H1 (cell line): ENCODE data around the gene EPHA6. TPM values are rescaled to one million over a fixed set of nuclear protein-coding genes. Genes with fewer than 3 reads are reported as not detected.
A peak's percentile ranks its signal among the peaks of the same experiment; 100 is the strongest.

ENCODE experiments used
- CTCF ChIA-PET: fragments of 300-600 bp; sonication (Branson Sonifier 250); formaldehyde crosslinking; loops from one replicate; lab custom pipeline; 2021; ENCODE audit not compliant: partially characterized antibody; lab: Charles Lee
- POLR2A ChIA-PET: fragments of 300-600 bp; sonication (Branson Sonifier 250); formaldehyde crosslinking; loops from one replicate; lab custom pipeline; 2021; ENCODE audit warnings: inconsistent platforms; ENCODE audit not compliant: partially characterized antibody; lab: Charles Lee
- DNase-seq, 2 experiments: peaks; one replicate each; pipeline versions ENCODE4 v3.0.0 to v3.0.0-alpha.2; 2010 to 2022; ENCODE audit warnings: low spot score in 2 of 2, low read depth in 1 of 2, mixed read lengths in 1 of 2
- FAIRE-seq: peaks from 2 replicates; lab custom pipeline; 2011; peaks lifted over from hg19 to GRCh38; lab: Jason Lieb, UNC
- H2AFZ ChIP-seq: 2 replicates; pipeline ENCODE4 v1.8.1; 2012; ENCODE audit warnings: low read length, inconsistent platforms
- H2AK5ac ChIP-seq: 2 replicates; pipeline ENCODE4 v1.6.1; 2013; ENCODE audit warnings: low read depth, low read length
- H2BK120ac ChIP-seq: replicated peaks from 2 replicates; pipeline ENCODE3; 2013; ENCODE audit warnings: low read depth, low read length, inconsistent platforms
- H2BK12ac ChIP-seq: 2 replicates; pipeline ENCODE4 v1.6.1; 2013; ENCODE audit warnings: low read depth, low read length
- H2BK15ac ChIP-seq: 2 replicates; pipeline ENCODE4 v1.6.1; 2013; ENCODE audit warnings: low read length
- H2BK20ac ChIP-seq: 2 replicates; pipeline ENCODE4 v1.6.1; 2013; ENCODE audit warnings: low read length
- H2BK5ac ChIP-seq: 2 replicates; pipeline ENCODE4 v1.6.1; 2013; ENCODE audit warnings: low read depth, low read length
- H3K14ac ChIP-seq: 2 replicates; pipeline ENCODE4 v1.6.1; 2013; ENCODE audit warnings: inconsistent platforms; ENCODE audit not compliant: insufficient read length
- H3K18ac ChIP-seq: 2 replicates; pipeline ENCODE4 v1.6.1; 2013; ENCODE audit warnings: low read length; ENCODE audit errors: extremely low read depth
- H3K23ac ChIP-seq: 2 replicates; pipeline ENCODE4 v1.6.1; 2013; ENCODE audit warnings: inconsistent platforms; ENCODE audit not compliant: insufficient read length
- H3K23me2 ChIP-seq: 2 replicates; pipeline ENCODE4 v1.6.1; 2013; ENCODE audit warnings: low read depth, low read length
- H3K27ac ChIP-seq: 2 replicates; pipeline ENCODE4 v1.6.1; 2011; ENCODE audit warnings: low read depth, low read length, inconsistent platforms
- H3K27me3 ChIP-seq, 4 experiments: replicated peaks in 1 of 4; 1 replicate in 1 of 4; 2 replicates in 3 of 4; pipeline versions ENCODE4 v1.6.1 to v1.8.1; 2011 to 2013; ENCODE audit warnings: low read length in 3 of 4, mild to moderate bottlenecking in 3 of 4, inconsistent platforms in 2 of 4, mixed read lengths in 2 of 4, moderate library complexity in 1 of 4; ENCODE audit not compliant: control insufficient read depth in 3 of 4, insufficient read depth in 3 of 4; ENCODE audit errors: extremely low read depth in 1 of 4
- H3K36me3 ChIP-seq, 4 experiments: 2 replicates each; pipeline versions ENCODE4 v1.6.1 to v1.8.1; 2011 to 2013; ENCODE audit warnings: mild to moderate bottlenecking in 4 of 4, low read length in 3 of 4, moderate library complexity in 2 of 4, control low read depth in 1 of 4, inconsistent platforms in 1 of 4; ENCODE audit not compliant: insufficient read depth in 4 of 4, control insufficient read depth in 2 of 4
- H3K4ac ChIP-seq: replicated peaks from 2 replicates; pipeline ENCODE3; 2013; ENCODE audit warnings: low read length, low read depth, mixed read lengths, inconsistent platforms; ENCODE audit not compliant: insufficient read length
- H3K4me1 ChIP-seq, 4 experiments: replicated peaks in 1 of 4; 1 replicate in 1 of 4; 2 replicates in 3 of 4; pipeline versions ENCODE4 v1.6.1 to v1.8.1; 2011 to 2013; ENCODE audit warnings: low read length in 3 of 4, inconsistent platforms in 2 of 4, mixed read lengths in 1 of 4; ENCODE audit not compliant: insufficient read depth in 4 of 4, control insufficient read depth in 3 of 4
- H3K4me2 ChIP-seq, 2 experiments: 2 replicates each; pipeline versions ENCODE4 v1.6.1 to v1.8.1; 2011 to 2013; ENCODE audit warnings: low read depth in 2 of 2, low read length in 2 of 2, control low read depth in 1 of 2, inconsistent platforms in 1 of 2, mild to moderate bottlenecking in 1 of 2; ENCODE audit not compliant: insufficient read depth in 1 of 2
- H3K4me3 ChIP-seq, 4 experiments: fragments of 200-600, 300-600 bp in 1 of 4; sonication (generic), shearing (Covaris generic), sonication (Bioruptor Twin) in 1 of 4; 2 replicates each; pipeline versions ENCODE4 v1.5.1 to v1.8.1; 2011 to 2016; ENCODE audit warnings: low read length in 4 of 4, low read depth in 3 of 4, control low read depth in 2 of 4, inconsistent platforms in 2 of 4, mild to moderate bottlenecking in 2 of 4, mixed read lengths in 1 of 4, moderate library complexity in 1 of 4; ENCODE audit not compliant: insufficient read depth in 2 of 4; ENCODE audit errors: extremely low read depth in 1 of 4
- H3K56ac ChIP-seq: replicated peaks from 2 replicates; pipeline ENCODE3; 2013; ENCODE audit warnings: low read depth, mild to moderate bottlenecking, mixed read lengths, low read length, inconsistent platforms; ENCODE audit not compliant: insufficient read length
- H3K79me1 ChIP-seq: 2 replicates; pipeline ENCODE4 v1.6.1; 2013; ENCODE audit warnings: low read depth, low read length, control low read depth
- H3K79me2 ChIP-seq, 2 experiments: 2 replicates each; pipeline versions ENCODE4 v1.6.1 to v1.8.1; 2012 to 2013; ENCODE audit warnings: low read length in 2 of 2, mild to moderate bottlenecking in 2 of 2, inconsistent platforms in 1 of 2; ENCODE audit not compliant: insufficient read depth in 2 of 2, control insufficient read depth in 1 of 2
- H3K9ac ChIP-seq, 4 experiments: replicated peaks in 1 of 4; 1 replicate in 1 of 4; 2 replicates in 3 of 4; pipeline versions ENCODE4 v1.6.1 to v1.8.1; 2011 to 2013; ENCODE audit warnings: low read depth in 3 of 4, low read length in 3 of 4, control low read depth in 2 of 4, mild to moderate bottlenecking in 2 of 4, moderate library complexity in 2 of 4, inconsistent platforms in 1 of 4; ENCODE audit errors: extremely low read depth in 1 of 4
- H3K9me3 ChIP-seq, 2 experiments: 2 replicates each; pipeline versions ENCODE4 v1.6.1 to v1.8.1; 2012 to 2013; ENCODE audit warnings: mild to moderate bottlenecking in 2 of 2, moderate library complexity in 2 of 2, control low read depth in 1 of 2, inconsistent platforms in 1 of 2, low read depth in 1 of 2, low read length in 1 of 2, mixed read lengths in 1 of 2; ENCODE audit not compliant: insufficient read depth in 2 of 2
- H4K20me1 ChIP-seq, 2 experiments: replicated peaks in 1 of 2; 2 replicates each; pipeline versions ENCODE3 to v1.8.1; 2011 to 2013; ENCODE audit warnings: inconsistent platforms in 2 of 2, low read length in 2 of 2, mild to moderate bottlenecking in 1 of 2; ENCODE audit not compliant: insufficient read depth in 2 of 2, control insufficient read depth in 1 of 2
- H4K5ac ChIP-seq: 2 replicates; pipeline ENCODE4 v1.6.1; 2013; ENCODE audit warnings: low read length, low read depth, mixed read lengths, inconsistent platforms; ENCODE audit not compliant: insufficient read length
- H4K8ac ChIP-seq: 2 replicates; pipeline ENCODE4 v1.8.0; 2013; ENCODE audit warnings: mild to moderate bottlenecking, moderate library complexity, low read length, inconsistent platforms; ENCODE audit not compliant: insufficient read depth; ENCODE audit errors: extremely low read depth
- H4K91ac ChIP-seq: replicated peaks from 2 replicates; pipeline ENCODE3; 2013; ENCODE audit warnings: low read length, mixed read lengths, inconsistent platforms; ENCODE audit not compliant: insufficient read length
- ASH2L ChIP-seq: fragments of 200-600, 300-600 bp; sonication (generic); IDR thresholded peaks from one replicate; pipeline ENCODE4 v1.7.1; 2017; ENCODE audit warnings: low read length
- SIRT6 ChIP-seq: IDR thresholded peaks from one replicate; pipeline ENCODE4 v1.7.1; 2012; ENCODE audit warnings: low read length, inconsistent platforms
- TAF7 ChIP-seq: optimal IDR thresholded peaks from 2 replicates; pipeline ENCODE3; 2011; ENCODE audit warnings: low read depth, mild to moderate bottlenecking, inconsistent platforms, low read length, moderate library complexity, borderline replicate concordance
- WGBS, 2 experiments: shearing (Covaris generic) in 1 of 2; methylation state at CpG; one replicate each; pipeline versions ENCODE4 v1.1.6 to v1.1.7; 2013 to 2015; ENCODE audit warnings: low lambda C conversion rate in 2 of 2, mixed read lengths in 2 of 2, inconsistent platforms in 1 of 2, low coverage in 1 of 2, missing lambda C conversion rate in 1 of 2; ENCODE audit not compliant: insufficient replicate concordance in 2 of 2, insufficient coverage in 1 of 2, insufficient read length in 1 of 2; ENCODE audit errors: extremely low coverage in 1 of 2, missing lambda C conversion rate in 1 of 2; 5-methylcytosine and 5-hydroxymethylcytosine counted together
- polyA plus RNA-seq, 7 experiments: library from polyadenylated mRNA; depleted of rRNA in 3 of 7; stranded (reverse) in 5 of 7; unstranded in 2 of 7; fragments of >200 nt in 5 of 7; fragments of 200-250 nt in 2 of 7; gene quantifications; 1 replicate in 5 of 7; 2 replicates in 1 of 7; 4 replicates in 1 of 7; pipeline versions ENCODE4 v1.2.1 to v1.2.3, GENCODE V29; 2011 to 2013; ENCODE audit warnings: missing spikeins in 2 of 7, mixed read lengths in 2 of 7
- total RNA-seq: library from RNA; stranded (reverse); fragmentation: NEBNext Ultra II Directional; extraction: Animal tissue kit (Norgen Biotek cat#: 25700); gene quantifications from 2 replicates; pipeline ENCODE4 v1.2.1, GENCODE V29; 2021

EPHA6 gene
- total and polyA plus RNA-seq, 2 of the 8 experiments (the other 6 are each of a cell fraction or from before 2014, with no cell fraction given): 0.83 to 3.2 TPM

DNA sequence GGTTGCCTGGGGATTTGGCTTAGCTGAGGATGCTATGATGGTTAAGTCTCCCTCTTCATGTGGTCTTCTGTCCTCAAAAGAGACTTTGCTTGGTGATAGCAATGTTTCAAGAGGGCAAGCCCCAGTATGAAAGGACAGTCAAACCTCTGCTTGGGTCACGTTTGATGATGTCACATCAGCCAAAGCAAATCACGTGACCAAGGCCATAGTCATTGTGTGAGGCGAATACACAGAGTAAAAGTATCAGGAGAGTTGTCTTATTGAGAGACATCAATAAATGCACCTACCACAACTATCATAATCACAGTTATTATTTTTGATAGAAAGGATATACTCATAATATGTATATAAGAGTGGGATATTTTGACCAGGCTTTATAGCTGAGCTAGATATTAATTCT is 243.0 kb downstream of the EPHA6 start:
- H3K4me1 ChIP-seq: no peaks in the 10 kb centered on the region
- no peak for DNase-seq
- H3K4me2 ChIP-seq: no peak overlapping the region
- no peaks in the 10 kb centered on the region for H3K23me2 ChIP-seq
- H2BK15ac ChIP-seq: no peak overlapping the region
- FAIRE-seq: no peak
- no peak overlapping the region for H4K8ac ChIP-seq
- H3K4ac ChIP-seq: no peak overlapping the region
- POLR2A ChIA-PET: no interaction called here
- no peak overlapping the region for H3K27ac ChIP-seq
- no peak overlapping the region for H2BK12ac ChIP-seq
- no peak overlapping the region for H2BK120ac ChIP-seq
- no peak overlapping the region for H3K18ac ChIP-seq
- H3K9me3 ChIP-seq: no peaks in the 10 kb centered on the region
- no peaks in the 10 kb centered on the region for H3K79me2 ChIP-seq
- no peaks in the 10 kb centered on the region for H4K20me1 ChIP-seq
- no peaks in the 10 kb centered on the region for H3K36me3 ChIP-seq
- H3K23ac ChIP-seq: no peak overlapping the region
- H3K4me3 ChIP-seq: no peak overlapping the region
- no peak overlapping the region for H4K91ac ChIP-seq
- H2AK5ac ChIP-seq: no peak overlapping the region
- no peaks in the 10 kb centered on the region for H3K79me1 ChIP-seq
- H2BK20ac ChIP-seq: no peak overlapping the region
- no peak overlapping the region for H3K14ac ChIP-seq
- H3K56ac ChIP-seq: no peak overlapping the region
- H3K9ac ChIP-seq: no peak overlapping the region; a peak in 1 of 7 replicates
- CTCF ChIA-PET: no interaction called here
- no peaks in the 10 kb centered on the region for H3K27me3 ChIP-seq
- no peak for TF ChIP-seq ASH2L
- TF ChIP-seq TAF7: no peak
- TF ChIP-seq SIRT6: no peak
- 90% methylated on average over 3 of the region's 3 CpGs; no CpG with 5 or more reads in 1 of the 2 experiments for WGBS, 2 experiments
- no peak overlapping the region for H4K5ac ChIP-seq
- H2BK5ac ChIP-seq: no peak overlapping the region
- 0 out of 2 replicates have a peak overlapping the region, but pooled peaks have one; percentile 38 for H2AFZ ChIP-seq
